ENCODE measurements around the gene SCML1.

Gene SCML1

DNA sequence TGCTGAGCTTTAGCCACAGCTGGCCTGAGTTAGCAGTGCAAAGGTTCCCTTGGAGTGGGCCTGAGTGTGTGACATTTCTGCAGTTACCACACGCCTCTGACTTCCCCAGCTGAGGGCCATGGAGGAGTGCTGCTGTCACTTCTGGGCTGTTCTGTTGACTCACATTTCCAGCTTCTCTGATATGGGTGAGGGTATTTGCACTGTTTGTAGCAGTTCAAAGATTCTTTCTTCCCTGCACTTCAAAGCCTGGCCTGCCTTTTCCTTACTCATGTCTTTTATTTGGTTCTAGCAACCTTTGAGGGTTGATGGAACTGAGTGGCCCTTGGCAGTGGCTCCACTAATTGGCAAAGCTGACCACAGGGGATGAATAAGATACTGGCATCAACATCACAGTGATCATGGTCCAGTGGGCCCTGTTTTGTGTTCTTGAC lies 26.4 kb upstream of the SCML1 start:
- Histone ChIP-seq H3K4me1 (ENCODE audit: control insufficient read depth, insufficient read depth, low read length, poor library complexity, severe bottlenecking) (peaks cover 12% of the 10 kb centered on the region), H3K4me3 (ENCODE audit: extremely low read depth, insufficient read depth, low read length, poor library complexity, severe bottlenecking) (no peak overlapping the region), H3K27ac (ENCODE audit: low read depth, low read length, severe bottlenecking) (no peak overlapping the region), H3K9me3 (ENCODE audit: control insufficient read depth, low read length) (no peaks in the 10 kb centered on the region), H3K36me3 (ENCODE audit: control insufficient read depth, insufficient read depth, low read length) (no peaks in the 10 kb centered on the region)
- WGBS, 2 experiments (ENCODE audit: insufficient coverage in 2 of 2), result 43% methylated on average over 1 of the region's 1 CpG; no CpG with 5 or more reads in 1 of the 2 experiments

DNA sequence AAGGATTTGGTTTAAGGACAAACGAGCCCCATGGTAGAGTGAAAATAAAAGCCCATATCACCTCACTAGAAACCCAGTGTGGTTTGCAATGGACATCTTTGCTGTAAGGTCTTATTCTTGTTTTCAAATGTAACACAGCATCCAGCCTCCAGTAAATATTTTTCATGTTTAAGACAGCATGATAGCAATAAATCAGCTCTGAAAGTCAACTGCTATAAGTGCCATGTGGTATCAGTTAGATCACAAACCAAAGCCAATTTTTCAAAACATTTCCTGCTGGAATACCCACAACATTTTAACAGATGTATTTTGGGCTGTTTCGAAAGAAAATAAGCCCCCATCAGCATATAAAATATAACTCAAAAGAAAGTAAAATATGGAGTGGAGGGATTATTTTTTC lies 24.0 kb upstream of the SCML1 start:
- Histone ChIP-seq H3K36me3 (ENCODE audit: control insufficient read depth, insufficient read depth, low read length) (no peaks in the 10 kb centered on the region), H3K4me1 (ENCODE audit: control insufficient read depth, insufficient read depth, low read length, poor library complexity, severe bottlenecking) (no peaks in the 10 kb centered on the region), H3K9me3 (ENCODE audit: control insufficient read depth, low read length) (no peaks in the 10 kb centered on the region), H3K27ac (ENCODE audit: low read depth, low read length, severe bottlenecking) (no peak overlapping the region), H3K4me3 (ENCODE audit: extremely low read depth, insufficient read depth, low read length, poor library complexity, severe bottlenecking) (no peak overlapping the region)
- no CpG with 5 or more reads among the region's 2 CpGs for WGBS, 2 experiments (ENCODE audit: insufficient coverage in 2 of 2)

DNA sequence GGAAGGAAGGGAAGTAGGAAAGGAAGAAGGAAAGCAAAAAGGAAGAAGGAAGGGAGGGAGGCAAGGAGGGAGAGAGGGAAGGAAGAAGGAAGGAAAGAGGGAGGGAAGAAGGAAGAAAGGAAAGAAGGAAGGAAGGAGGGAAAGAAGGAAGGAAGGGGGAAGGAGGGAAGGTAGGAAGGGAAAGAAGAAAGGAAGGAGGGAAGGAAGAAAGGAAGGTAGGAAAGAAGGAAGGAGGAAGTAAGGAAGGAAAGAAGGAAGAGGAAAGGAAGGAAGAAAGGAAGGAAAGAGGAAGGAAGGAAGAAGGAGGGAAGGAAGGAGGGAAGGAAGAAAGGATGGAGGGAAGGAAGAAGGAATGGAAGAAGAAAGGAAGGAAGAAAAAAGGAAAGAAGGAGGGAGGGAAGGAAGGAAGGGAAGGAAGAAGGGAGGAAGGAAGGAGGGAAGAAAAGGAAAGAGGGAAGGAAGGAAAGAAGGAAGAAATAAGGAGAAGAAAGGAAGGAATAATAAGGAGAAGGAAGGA lies 18.6 kb upstream of the SCML1 start:
- no peaks in the 10 kb centered on the region for H3K36me3 ChIP-seq (ENCODE audit: control insufficient read depth, insufficient read depth, low read length)
- no peak overlapping the region for H3K4me3 ChIP-seq (ENCODE audit: extremely low read depth, insufficient read depth, low read length, poor library complexity, severe bottlenecking)
- no peak overlapping the region for H3K27ac ChIP-seq (ENCODE audit: low read depth, low read length, severe bottlenecking)
- H3K4me1 ChIP-seq (ENCODE audit: control insufficient read depth, insufficient read depth, low read length, poor library complexity, severe bottlenecking), result no peaks in the 10 kb centered on the region
- no peaks in the 10 kb centered on the region for H3K9me3 ChIP-seq (ENCODE audit: control insufficient read depth, low read length)

DNA sequence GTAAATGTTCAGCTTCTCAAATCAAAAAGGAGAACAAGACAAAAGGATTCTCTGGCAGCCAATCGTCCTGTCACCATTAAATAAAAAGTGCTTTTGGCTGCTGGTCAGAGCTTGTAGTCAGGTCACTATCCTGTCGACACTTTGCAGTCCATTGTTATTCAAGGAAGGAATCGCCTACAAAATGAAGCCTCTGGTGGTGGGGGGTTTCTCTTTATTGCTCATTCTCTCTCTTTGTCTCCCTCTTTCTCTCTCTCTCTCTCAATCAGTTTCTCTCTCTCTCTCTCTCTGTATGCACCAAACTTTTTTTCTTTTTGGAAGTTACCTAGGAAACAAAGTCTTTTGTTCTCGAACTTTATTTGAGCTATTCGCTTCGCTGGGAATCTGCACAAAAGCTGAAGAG lies 17.6 kb upstream of the SCML1 start:
- no peaks in the 10 kb centered on the region for H3K4me1 ChIP-seq (ENCODE audit: control insufficient read depth, insufficient read depth, low read length, poor library complexity, severe bottlenecking)
- H3K9me3 ChIP-seq (ENCODE audit: control insufficient read depth, low read length), result no peaks in the 10 kb centered on the region
- no peaks in the 10 kb centered on the region for H3K36me3 ChIP-seq (ENCODE audit: control insufficient read depth, insufficient read depth, low read length)
- H3K4me3 ChIP-seq (ENCODE audit: extremely low read depth, insufficient read depth, low read length, poor library complexity, severe bottlenecking), result no peak overlapping the region
- no peak overlapping the region for H3K27ac ChIP-seq (ENCODE audit: low read depth, low read length, severe bottlenecking)
- WGBS, 2 experiments (ENCODE audit: insufficient coverage in 2 of 2), result no CpG with 5 or more reads among the region's 6 CpGs

DNA sequence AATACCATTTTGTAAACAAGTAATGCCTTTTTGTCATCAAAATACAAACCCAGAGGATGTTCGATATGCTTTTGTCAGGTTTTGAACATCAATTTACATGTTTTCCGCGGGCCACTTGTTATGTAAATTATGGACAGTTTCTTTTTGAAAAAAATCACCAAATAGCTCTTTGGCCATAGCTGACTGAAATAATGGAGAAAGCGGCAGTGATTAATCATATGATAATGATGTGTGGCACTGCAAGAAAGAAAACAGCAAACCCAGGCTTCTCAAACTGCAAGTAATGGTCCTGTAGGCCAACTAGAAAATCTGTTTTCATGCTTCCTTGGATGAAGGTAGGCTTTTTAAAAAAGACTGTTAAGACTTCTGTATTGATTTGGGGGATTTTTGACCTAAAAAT lies 15.6 kb upstream of the SCML1 start:
- WGBS, 2 experiments (ENCODE audit: insufficient coverage in 2 of 2), result no CpG with 5 or more reads among the region's 4 CpGs
- peaks cover 4% of the 10 kb centered on the region for H3K4me1 ChIP-seq (ENCODE audit: control insufficient read depth, insufficient read depth, low read length, poor library complexity, severe bottlenecking)
- H3K27ac ChIP-seq (ENCODE audit: low read depth, low read length, severe bottlenecking), result no peak overlapping the region

DNA sequence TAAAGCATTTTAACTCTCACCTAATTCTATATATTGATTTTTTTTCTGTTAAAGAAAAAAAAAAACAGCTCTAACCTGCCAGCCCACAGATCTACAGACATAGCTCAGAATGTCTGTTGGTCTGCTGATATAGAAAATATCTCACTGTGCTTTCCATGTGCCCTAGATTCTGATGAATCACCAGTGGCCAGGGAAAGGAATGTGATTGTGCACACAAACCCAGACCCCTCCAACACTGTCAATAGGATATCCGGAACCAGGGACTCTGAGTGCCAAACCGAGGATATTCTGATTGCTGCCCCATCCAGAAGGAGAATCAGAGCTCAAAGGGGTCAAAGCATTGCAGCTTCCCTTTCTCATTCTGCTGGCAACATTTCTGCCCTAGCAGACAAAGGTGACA lies 12.1 kb upstream of the SCML1 start:
- no peak overlapping the region for H3K4me3 ChIP-seq (ENCODE audit: extremely low read depth, insufficient read depth, low read length, poor library complexity, severe bottlenecking)
- H3K9me3 ChIP-seq (ENCODE audit: control insufficient read depth, low read length), result no peaks in the 10 kb centered on the region
- peaks cover 4% of the 10 kb centered on the region for H3K4me1 ChIP-seq (ENCODE audit: control insufficient read depth, insufficient read depth, low read length, poor library complexity, severe bottlenecking)
- no peak overlapping the region for H3K27ac ChIP-seq (ENCODE audit: low read depth, low read length, severe bottlenecking)
- no CpG with 5 or more reads among the region's 2 CpGs for WGBS, 2 experiments (ENCODE audit: insufficient coverage in 2 of 2)
- H3K36me3 ChIP-seq (ENCODE audit: control insufficient read depth, insufficient read depth, low read length), result no peaks in the 10 kb centered on the region

More for the DNA sequence above, 15.6 kb upstream of the SCML1 start:
- Histone ChIP-seq H3K4me3 (ENCODE audit: extremely low read depth, insufficient read depth, low read length, poor library complexity, severe bottlenecking) (no peak overlapping the region), H3K9me3 (ENCODE audit: control insufficient read depth, low read length) (no peaks in the 10 kb centered on the region), H3K36me3 (ENCODE audit: control insufficient read depth, insufficient read depth, low read length) (no peaks in the 10 kb centered on the region)

DNA sequence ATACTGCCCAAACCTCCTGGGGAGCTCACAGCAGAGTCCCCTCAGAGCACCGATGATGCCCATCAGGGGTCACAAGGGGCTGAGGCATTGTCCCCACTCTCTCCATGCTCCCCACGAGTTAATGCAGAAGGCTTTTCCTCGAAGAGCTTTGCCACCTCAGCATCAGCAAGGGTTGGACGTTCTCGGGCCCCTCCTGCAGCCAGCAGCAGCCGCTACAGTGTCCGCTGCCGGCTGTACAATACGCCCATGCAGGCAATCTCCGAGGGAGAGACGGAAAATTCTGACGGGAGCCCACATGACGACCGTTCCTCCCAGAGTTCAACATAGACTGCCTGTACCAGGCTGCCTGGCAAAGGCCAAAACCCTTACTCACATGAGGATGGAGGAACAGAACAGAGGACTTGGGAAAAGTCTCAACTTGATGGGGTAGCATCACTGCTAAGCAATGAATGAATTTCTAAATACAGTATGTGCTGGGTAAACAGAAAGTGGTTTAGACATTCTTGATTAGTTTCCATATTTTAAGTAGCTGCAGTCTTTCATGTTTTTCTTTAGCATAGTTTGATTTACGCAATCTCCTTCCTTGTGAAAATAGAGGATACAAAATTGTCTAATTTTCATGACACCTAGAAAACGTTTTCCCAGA lies 5.0 kb upstream of the SCML1 start:
- Histone ChIP-seq H3K9me3 (ENCODE audit: control insufficient read depth, low read length) (no peaks in the 10 kb centered on the region), H3K4me3 (ENCODE audit: extremely low read depth, insufficient read depth, low read length, poor library complexity, severe bottlenecking) (no peak overlapping the region), H3K4me1 (ENCODE audit: control insufficient read depth, insufficient read depth, low read length, poor library complexity, severe bottlenecking) (no peaks in the 10 kb centered on the region), H3K27ac (ENCODE audit: low read depth, low read length, severe bottlenecking) (no peak overlapping the region), H3K36me3 (ENCODE audit: control insufficient read depth, insufficient read depth, low read length) (no peaks in the 10 kb centered on the region)
- 89 to 100% methylated on average over 1 to 10 of the region's 16 CpGs for WGBS, 2 experiments (ENCODE audit: insufficient coverage in 2 of 2)

DNA sequence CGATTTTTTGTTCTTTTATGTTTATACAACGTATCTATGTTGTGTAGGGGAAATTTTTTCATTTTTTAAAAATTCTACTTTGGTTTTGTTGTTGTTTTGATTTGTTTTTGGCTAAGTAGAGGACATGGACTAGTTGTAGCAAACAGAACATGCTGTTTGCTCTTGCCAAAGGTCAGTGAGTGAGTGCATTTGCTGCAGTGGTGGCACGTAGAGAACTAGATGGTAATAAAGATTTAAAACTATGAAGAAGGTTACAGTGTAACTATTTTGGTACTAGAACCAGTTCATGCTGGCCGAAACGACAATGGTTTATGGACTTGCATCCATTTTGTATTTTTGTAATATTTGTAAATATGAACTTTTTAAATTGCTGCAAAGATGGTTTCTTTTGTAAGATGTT lies 1.9 kb upstream of the SCML1 start:
- no peaks in the 10 kb centered on the region for H3K4me1 ChIP-seq (ENCODE audit: control insufficient read depth, insufficient read depth, low read length, poor library complexity, severe bottlenecking)
- H3K36me3 ChIP-seq (ENCODE audit: control insufficient read depth, insufficient read depth, low read length), result no peaks in the 10 kb centered on the region
- H3K27ac ChIP-seq (ENCODE audit: low read depth, low read length, severe bottlenecking), result no peak overlapping the region
- WGBS, 2 experiments (ENCODE audit: insufficient coverage in 2 of 2), result 100% methylated on average over 4 of the region's 5 CpGs; no CpG with 5 or more reads in 1 of the 2 experiments
- no peak overlapping the region for H3K4me3 ChIP-seq (ENCODE audit: extremely low read depth, insufficient read depth, low read length, poor library complexity, severe bottlenecking)
- H3K9me3 ChIP-seq (ENCODE audit: control insufficient read depth, low read length), result no peaks in the 10 kb centered on the region

DNA sequence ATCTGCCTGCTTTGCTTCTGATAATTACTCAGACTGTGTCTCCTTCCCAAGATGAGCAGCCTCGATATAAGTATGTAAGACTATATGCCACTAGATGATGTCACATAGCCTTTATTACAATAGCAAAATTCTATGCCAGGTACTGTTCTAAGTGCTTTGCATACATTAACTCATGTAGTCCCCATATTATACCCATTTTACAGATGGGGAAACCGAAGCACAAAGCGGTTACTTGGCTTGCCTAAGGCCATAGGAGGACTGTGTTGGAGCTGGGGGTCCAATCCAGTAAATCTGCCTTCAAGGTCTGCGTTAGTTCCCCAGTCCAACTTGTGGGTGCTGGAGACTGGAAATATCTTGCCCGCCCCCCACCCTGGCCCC lies 826 bp upstream of the SCML1 start:
- Histone ChIP-seq H3K4me3 (ENCODE audit: extremely low read depth, insufficient read depth, low read length, poor library complexity, severe bottlenecking) (peak overlapping the region; percentile 34), H3K9me3 (ENCODE audit: control insufficient read depth, low read length) (no peaks in the 10 kb centered on the region), H3K36me3 (ENCODE audit: control insufficient read depth, insufficient read depth, low read length) (no peaks in the 10 kb centered on the region), H3K27ac (ENCODE audit: low read depth, low read length, severe bottlenecking) (peak overlapping the region; percentile 77), H3K4me1 (ENCODE audit: control insufficient read depth, insufficient read depth, low read length, poor library complexity, severe bottlenecking) (no peaks in the 10 kb centered on the region)
- WGBS, 2 experiments (ENCODE audit: insufficient coverage in 2 of 2), result 57% methylated on average over 1 of the region's 5 CpGs; no CpG with 5 or more reads in 1 of the 2 experiments

DNA sequence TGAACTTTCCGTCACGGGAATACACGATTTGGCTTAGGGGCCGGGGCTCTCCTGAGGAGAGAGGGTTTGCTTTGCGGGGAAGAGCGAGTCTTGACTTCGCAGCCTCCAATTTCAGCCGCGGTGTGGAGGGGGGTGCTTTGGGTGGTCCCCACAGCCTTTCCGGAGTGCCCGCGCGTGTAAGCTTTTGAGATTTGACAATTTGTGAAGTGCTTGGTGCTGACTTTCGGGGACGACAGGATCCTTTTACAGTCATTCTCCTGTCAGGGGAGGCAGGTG lies 355 bp downstream of the SCML1 start:
- 0% methylated on average over 4 to 6 of the region's 15 CpGs for WGBS, 2 experiments (ENCODE audit: insufficient coverage in 2 of 2)
- Histone ChIP-seq H3K4me1 (ENCODE audit: control insufficient read depth, insufficient read depth, low read length, poor library complexity, severe bottlenecking) (no peaks in the 10 kb centered on the region), H3K9me3 (ENCODE audit: control insufficient read depth, low read length) (no peaks in the 10 kb centered on the region), H3K36me3 (ENCODE audit: control insufficient read depth, insufficient read depth, low read length) (no peaks in the 10 kb centered on the region), H3K27ac (ENCODE audit: low read depth, low read length, severe bottlenecking) (peak overlapping the region; percentile 59), H3K4me3 (ENCODE audit: extremely low read depth, insufficient read depth, low read length, poor library complexity, severe bottlenecking) (peak overlapping the region; percentile 52)

DNA sequence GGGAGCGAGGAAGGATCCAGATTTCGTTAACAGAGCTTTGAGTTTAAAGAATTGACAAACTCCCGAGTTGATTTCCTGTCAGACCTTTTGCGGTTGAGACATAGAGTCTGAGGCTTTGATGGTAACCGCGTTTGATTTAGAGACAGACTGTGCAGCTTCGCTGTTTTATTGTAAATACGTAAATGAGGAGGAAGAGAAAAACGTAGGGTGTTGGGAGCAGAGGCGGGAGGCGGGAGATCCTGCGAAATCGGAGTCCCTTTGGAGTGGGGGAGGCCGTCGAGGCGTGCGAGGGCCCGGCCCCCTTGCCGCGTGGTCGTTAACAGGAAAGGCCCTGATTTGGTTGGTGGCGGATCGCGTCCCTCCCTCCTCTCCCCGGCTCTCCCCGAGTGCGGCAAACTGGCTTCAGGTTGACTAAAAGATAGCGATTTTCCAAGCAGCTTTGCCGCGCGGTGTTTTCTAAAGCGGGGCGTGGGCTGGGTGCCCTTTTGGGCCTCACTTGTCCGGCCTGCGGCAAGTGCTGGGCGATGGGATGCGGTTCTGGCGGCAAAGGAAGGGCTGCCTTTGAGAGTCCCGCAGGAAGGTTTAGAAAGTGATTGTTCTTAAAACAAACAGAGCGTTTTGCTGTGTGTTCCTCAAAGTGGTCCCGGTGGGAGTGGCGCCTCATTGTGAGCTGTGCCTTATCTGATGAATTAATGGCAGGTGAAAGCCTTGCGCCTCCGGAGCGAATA lies 857 bp downstream of the SCML1 start:
- Histone ChIP-seq H3K27ac (ENCODE audit: low read depth, low read length, severe bottlenecking) (peak overlapping the region; percentile 59), H3K4me1 (ENCODE audit: control insufficient read depth, insufficient read depth, low read length, poor library complexity, severe bottlenecking) (no peaks in the 10 kb centered on the region), H3K36me3 (ENCODE audit: control insufficient read depth, insufficient read depth, low read length) (no peaks in the 10 kb centered on the region), H3K4me3 (ENCODE audit: extremely low read depth, insufficient read depth, low read length, poor library complexity, severe bottlenecking) (peak overlapping the region; percentile 52), H3K9me3 (ENCODE audit: control insufficient read depth, low read length) (no peaks in the 10 kb centered on the region)
- WGBS, 2 experiments (ENCODE audit: insufficient coverage in 2 of 2), result 0 to 1% methylated on average over 11 to 26 of the region's 45 CpGs
